Hypothalamus (tissue), 51 donors: ENCODE results near the gene CHMP1A.
"Not testable (repeated sequence)": the region's sequence is repeated elsewhere in the genome, so short reads cannot be mapped to it uniquely, and the experiment has no call there.

Experiments used
- DNase-seq, 51 donors: peaks; one replicate each; lab custom pipeline; 2025; lab: John Stamatoyannopoulos, UW

The CHMP1A gene

DNA sequence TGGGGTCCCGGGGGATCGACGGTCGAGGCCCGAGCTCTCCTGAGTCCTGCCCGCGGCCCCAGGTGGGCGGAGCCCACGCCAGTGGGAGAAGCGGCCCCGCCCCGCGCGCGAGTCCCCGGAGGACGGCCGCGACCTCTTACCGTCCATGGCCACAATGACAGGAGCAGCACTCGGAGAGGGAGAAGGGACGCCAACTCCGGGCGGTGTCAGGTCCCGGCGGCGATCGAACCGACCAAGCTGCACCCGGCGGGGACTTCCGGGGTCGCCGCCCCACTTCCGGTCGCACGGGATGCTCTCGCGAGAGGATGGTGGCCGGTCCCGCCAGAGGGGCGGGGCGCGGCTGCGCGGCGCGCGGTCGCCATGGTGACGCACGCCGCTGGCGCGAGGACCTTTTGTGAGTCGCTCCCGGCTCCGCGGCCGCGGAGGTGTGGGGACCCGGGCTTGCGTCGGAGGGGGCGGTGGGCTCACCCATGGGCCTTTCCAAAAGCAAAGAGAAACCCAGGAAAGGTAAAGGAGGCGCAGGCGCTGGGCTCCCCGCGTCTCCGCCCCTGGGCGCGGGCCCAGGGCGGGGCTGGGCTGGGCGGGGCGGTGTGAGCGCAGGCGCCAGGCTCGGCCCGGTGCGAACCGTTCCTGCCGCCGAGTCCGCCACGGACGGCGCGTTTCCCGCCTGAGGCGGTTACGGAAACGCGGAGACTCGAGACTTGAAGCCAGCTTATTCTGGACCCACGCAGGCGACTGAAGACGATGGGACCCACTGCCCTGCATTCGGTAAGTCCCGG is at the start of gene CHMP1A, which contains the start of gene SPATA33:
TSS of gene CHMP1A (minus strand) at position 267 of the 779 bp plus-strand sequence. CDS start at position 147, 120 bp downstream.
TSS of gene SPATA33 (plus strand) at position 395 of the 779 bp plus-strand sequence. CDS start at position 471, 76 bp downstream.
- DNase-seq, result peak; percentile 24 to 93 (median 82)

GRCh38 chr16:89706518-89707260 is 49.2 kb upstream of the CHMP1A start:
- DNase-seq, result no peak

DNA sequence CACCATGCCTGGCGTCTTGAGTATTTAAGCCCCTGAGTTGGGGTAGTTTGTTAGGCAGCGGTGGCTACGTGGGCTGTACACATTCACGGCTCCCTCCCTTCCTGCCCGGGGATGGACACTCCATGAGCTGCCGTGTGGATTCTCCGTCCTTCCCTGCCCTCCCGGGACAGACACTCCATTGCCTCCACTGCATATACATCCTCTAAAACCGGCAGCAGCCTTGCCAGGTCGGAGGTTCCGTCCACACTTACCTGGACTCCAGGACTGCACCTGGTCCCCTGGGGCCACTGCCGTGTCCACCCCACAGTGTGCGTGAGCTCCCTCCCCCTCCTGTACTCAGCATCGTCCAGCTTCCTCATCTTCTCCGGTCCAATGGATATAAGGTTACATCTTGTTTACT is 47.5 kb upstream of the CHMP1A start:
- no peak for DNase-seq

DNA sequence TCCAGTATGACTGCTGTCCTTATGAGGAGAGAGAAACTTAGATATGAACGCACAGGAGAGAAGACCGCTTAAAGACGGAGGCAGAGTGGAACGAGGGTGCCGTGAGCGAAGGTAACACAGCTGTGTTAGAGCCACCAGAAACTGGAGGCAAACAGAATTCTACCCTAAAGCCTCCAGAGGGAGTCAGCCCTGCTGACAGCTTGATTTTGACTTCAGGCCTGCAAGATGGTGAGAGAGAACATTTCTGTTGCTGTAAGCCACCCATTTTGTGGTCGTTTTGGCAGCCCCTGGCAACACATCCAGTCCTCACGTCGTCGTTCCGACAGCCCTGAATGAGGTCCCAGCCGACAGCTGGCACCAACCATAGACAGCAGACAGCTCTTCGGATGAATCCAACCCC is 46.8 kb upstream of the CHMP1A start:
- no peak for DNase-seq

- DNase-seq, result peak in 49 of 51 donors; percentile 27 to 90 (median 77)
These were observed 44.2 kb upstream of the CHMP1A start, which contains the start of gene SPATA2L for GRCh38 chr16:89701425-89702406. SPATA2L (minus strand) TSS chr16:89701705; CDS start chr16:89701232, 473 bp downstream.

- peak in 3 of 51 donors; percentile 27 to 33 (median 32) for DNase-seq
These were observed 43.3 kb upstream of the CHMP1A start for GRCh38 chr16:89700649-89701424.

GRCh38 chr16:89700100-89700648 is 42.7 kb upstream of the CHMP1A start:
- DNase-seq, result peak; percentile 42 to 99 (median 97)

DNA sequence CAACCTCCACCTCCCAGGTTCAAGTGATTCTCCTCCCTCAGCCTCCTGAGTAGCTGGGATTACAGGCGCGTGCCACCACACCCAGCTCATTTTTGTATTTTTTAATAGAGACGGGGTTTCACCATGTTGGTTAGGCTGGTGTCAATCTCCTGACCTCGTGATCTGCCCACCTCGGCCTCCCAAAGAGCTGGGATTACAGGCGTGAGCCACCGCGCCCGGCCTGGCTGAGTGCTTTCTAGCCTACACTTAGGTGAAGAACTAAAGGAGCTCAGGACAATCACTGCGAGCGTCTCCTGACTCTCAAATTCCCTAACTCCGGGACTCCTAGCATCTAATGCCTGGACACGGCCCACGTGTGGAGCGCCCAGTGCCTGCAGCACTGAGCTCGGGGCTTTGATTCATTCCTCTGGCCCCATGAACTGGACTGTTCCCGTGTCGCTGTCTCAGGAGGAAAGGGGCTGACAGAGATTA is 42.2 kb upstream of the CHMP1A start:
- not testable (repeated sequence) for DNase-seq

GRCh38 chr16:89698717-89699116 is 41.2 kb upstream of the CHMP1A start:
- DNase-seq, result not testable (repeated sequence)

GRCh38 chr16:89697616-89698331 is 40.3 kb upstream of the CHMP1A start:
- no peak for DNase-seq

DNA sequence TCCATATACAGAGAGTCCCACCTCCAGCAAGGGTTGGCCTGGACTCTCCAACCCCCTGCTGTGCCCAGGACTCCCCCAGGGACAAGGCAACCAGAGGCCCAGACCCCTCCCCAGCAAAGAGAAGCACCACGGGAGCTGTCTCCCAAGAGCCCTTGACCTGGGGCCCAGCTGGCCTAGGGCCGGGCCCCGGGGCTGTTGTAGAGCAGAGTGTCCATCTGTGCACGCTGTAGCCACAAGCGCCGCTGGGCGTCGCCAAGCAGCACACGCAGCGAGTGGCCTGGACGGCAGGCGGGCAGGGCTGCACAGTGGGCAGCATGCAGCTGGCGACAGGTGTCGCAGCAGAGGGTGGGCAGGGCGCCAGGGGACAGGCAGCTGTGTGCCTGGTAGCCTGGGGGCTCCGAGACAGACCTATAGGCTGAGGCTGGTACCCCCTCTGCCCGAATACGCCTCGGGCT is 39.7 kb upstream of the CHMP1A start:
- peak in 1 of 51 donors; percentile 20 for DNase-seq

- DNase-seq, result no peak
These were observed 39.2 kb upstream of the CHMP1A start for GRCh38 chr16:89696670-89697128.

- no peak for DNase-seq
These were observed 38.6 kb upstream of the CHMP1A start for GRCh38 chr16:89695875-89696669.

GRCh38 chr16:89695086-89695874 is 37.8 kb upstream of the CHMP1A start:
- DNase-seq, result no peak

GRCh38 chr16:89694784-89695085 is 37.2 kb upstream of the CHMP1A start:
- not testable (repeated sequence) for DNase-seq

DNA sequence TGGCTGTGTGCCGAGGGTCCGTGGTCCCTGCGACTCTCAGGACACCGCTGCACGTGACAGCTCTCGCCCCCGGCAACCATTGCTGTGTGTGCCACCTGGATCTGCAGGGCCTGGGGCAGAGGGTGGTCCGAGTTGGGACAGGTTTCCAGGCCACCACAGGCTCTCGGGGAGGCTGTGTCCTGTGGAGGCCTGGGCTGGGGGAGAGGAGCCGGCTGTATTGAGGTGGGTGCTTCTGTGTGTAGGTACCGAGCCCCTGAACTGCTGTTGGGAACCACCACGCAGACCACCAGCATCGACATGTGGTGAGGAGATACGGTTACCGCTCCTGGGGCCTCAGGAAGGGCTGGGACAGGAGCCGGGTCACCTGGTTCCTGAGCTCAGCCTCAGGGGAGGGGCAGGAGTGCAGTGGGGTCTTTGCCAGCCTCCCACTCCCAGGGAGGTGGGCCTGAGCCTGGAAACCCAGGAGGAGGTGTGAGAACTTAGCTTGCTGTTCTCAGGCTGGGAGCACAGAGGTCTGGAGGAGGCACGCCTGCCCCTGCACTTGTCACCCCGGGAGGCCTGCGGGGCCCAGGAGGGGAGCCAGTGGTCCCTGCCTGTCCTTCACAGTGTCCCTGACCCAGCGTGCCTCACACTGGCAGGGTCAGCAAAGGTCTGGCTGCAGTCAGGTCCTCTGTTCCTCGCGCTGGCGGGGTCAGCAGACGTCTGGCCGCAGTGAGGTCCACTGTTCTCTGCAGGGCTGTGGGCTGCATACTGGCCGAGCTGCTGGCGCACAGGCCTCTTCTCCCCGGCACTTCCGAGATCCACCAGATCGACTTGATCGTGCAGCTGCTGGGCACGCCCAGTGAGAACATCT is 36.6 kb upstream of the CHMP1A start:
- DNase-seq, result no peak
